ENCODE measurements around the gene ZNF44.

- TF ChIP-seq CTCF (IDR thresholded peaks at IDR 0.05) (no peak), POLR2A (IDR thresholded peaks at IDR 0.05) (no peak)
Measured at GRCh38 chr19:12232961-12233360, 61.7 kb downstream of the ZNF44 start.
